ENCODE data around the gene EHD4. TPM values are rescaled to one million over a fixed set of nuclear protein-coding genes. Genes with fewer than 3 reads are reported as not detected.
A peak's percentile ranks its signal among the peaks of the same experiment; 100 is the strongest.

Gene EHD4
- total RNA-seq, 4 donors from 2014 or later = 13.2 to 31.5 (median 22.0) TPM

GRCh38 chr15:41890050-41890690 is 82.2 kb downstream of the EHD4 start:
- Histone ChIP-seq H3K36me3 (peaks cover 0 to 9% (median 0%) of the 10 kb centered on the region in 3 donors), H3K9me3 (no peaks in the 10 kb centered on the region), H3K27me3 (no peaks in the 10 kb centered on the region), H3K4me1 (peaks cover 0 to 18% (median 12%) of the 10 kb centered on the region in 4 donors), H3K4me3 (no peak overlapping the region), H3K27ac (no peak overlapping the region)
- WGBS, 2 donors = 87 to 92% methylated on average over 6 of the region's 6 CpGs
- no peak for DNase-seq (ENCODE audit: low spot score in 2 of 2)
- no peak for TF ChIP-seq EP300 (IDR thresholded peaks at IDR 0.05)

DNA sequence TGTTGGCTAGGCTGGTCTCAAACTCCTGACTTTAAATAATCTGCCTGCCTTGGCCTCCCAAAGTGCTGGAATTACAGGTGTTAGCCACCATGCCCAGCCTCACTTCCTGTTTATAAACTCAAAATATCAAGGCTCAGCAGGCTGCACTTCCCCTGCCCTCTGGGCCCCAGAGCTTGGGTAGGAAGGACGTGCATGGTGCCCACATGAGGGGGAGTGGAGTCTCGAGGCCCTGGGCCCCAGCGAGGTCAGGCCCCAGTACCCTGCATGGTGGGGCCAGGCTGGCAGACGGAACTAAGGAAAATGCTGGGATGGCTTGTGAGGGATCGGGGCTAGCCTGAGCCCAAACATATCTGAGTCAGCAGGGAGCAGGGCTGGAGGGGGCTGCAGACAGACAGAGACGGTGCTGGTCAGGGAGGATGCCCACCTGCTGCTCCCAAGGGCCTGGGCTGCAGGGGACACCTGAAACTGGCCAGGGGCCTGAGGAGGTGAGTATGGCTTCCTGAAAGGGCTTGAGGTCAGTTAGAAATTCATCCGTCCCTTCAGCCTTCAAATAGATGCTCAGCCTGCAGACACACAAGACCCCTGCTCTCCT is 83.6 kb downstream of the EHD4 start:
- 72 to 73% methylated on average over 7 of the region's 7 CpGs for WGBS, 2 donors
- H3K27me3 ChIP-seq = no peaks in the 10 kb centered on the region
- no peaks in the 10 kb centered on the region for H3K9me3 ChIP-seq
- H3K4me3 ChIP-seq = no peak overlapping the region
- H3K27ac ChIP-seq = peak overlapping the region in 1 of 4 donors; percentile 2
- H3K4me1 ChIP-seq = peaks cover 0 to 7% (median 2%) of the 10 kb centered on the region in 4 donors
- peaks cover 0 to 9% (median 0%) of the 10 kb centered on the region in 3 donors for H3K36me3 ChIP-seq
- DNase-seq (ENCODE audit: low spot score in 2 of 2) = no peak
- TF ChIP-seq EP300 (IDR thresholded peaks at IDR 0.05) = no peak
- TF ChIP-seq, protein P1, sequence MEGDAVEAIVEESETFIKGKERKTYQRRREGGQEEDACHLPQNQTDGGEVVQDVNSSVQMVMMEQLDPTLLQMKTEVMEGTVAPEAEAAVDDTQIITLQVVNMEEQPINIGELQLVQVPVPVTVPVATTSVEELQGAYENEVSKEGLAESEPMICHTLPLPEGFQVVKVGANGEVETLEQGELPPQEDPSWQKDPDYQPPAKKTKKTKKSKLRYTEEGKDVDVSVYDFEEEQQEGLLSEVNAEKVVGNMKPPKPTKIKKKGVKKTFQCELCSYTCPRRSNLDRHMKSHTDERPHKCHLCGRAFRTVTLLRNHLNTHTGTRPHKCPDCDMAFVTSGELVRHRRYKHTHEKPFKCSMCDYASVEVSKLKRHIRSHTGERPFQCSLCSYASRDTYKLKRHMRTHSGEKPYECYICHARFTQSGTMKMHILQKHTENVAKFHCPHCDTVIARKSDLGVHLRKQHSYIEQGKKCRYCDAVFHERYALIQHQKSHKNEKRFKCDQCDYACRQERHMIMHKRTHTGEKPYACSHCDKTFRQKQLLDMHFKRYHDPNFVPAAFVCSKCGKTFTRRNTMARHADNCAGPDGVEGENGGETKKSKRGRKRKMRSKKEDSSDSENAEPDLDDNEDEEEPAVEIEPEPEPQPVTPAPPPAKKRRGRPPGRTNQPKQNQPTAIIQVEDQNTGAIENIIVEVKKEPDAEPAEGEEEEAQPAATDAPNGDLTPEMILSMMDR (IDR thresholded peaks at IDR 0.05) = no peak
- TF ChIP-seq POLR2A (IDR thresholded peaks at IDR 0.05) = no peak

GRCh38 chr15:41887893-41888292 is 84.5 kb downstream of the EHD4 start:
- peaks cover 0 to 9% (median 0%) of the 10 kb centered on the region in 3 donors for H3K36me3 ChIP-seq
- TF ChIP-seq POLR2A (IDR thresholded peaks at IDR 0.05) (no peak), EP300 (IDR thresholded peaks at IDR 0.05) (no peak)
- TF ChIP-seq, protein P1 (IDR thresholded peaks at IDR 0.05) = no peak
- no peaks in the 10 kb centered on the region for H3K4me1 ChIP-seq
- H3K9me3 ChIP-seq = no peaks in the 10 kb centered on the region
- no peak overlapping the region for H3K4me3 ChIP-seq
- no peak for DNase-seq (ENCODE audit: low spot score in 2 of 2)
- WGBS, 2 donors = 85 to 89% methylated on average over 8 to 9 of the region's 9 CpGs
- no peak overlapping the region for H3K27ac ChIP-seq
- no peaks in the 10 kb centered on the region for H3K27me3 ChIP-seq

DNA sequence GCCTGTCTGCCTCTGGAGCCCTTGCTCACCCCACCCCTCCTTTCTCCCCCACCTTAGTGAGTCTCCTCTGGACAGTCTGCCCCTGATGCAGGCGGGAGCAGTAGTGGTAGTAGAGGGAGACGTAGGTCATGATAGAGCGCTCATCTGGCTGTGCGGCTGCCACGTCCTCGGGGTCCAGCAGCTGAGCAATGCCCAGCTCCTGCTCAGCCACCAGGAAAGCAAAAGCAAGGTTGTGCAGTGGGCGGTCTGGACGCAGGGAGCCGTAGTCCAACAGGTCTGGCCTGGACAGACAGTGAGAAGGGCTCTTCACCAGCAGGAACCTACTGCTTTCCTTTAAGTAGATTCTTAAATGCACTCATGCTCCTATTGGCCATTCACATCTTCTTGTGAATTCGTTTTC is 85.2 kb downstream of the EHD4 start:
- no peak overlapping the region for H3K27ac ChIP-seq
- WGBS, 2 donors = 91 to 93% methylated on average over 8 to 10 of the region's 10 CpGs
- TF ChIP-seq POLR2A (IDR thresholded peaks at IDR 0.05) (no peak), EP300 (IDR thresholded peaks at IDR 0.05) (no peak)
- TF ChIP-seq, protein P1 (IDR thresholded peaks at IDR 0.05) = no peak
- peaks cover 0 to 4% (median 2%) of the 10 kb centered on the region in 4 donors for H3K4me1 ChIP-seq
- DNase-seq (ENCODE audit: low spot score in 2 of 2) = no peak
- H3K36me3 ChIP-seq = peaks cover 0 to 9% (median 0%) of the 10 kb centered on the region in 3 donors
- no peak overlapping the region for H3K4me3 ChIP-seq
- H3K9me3 ChIP-seq = no peaks in the 10 kb centered on the region
- H3K27me3 ChIP-seq = peaks cover 0 to 5% of the 10 kb centered on the region in 2 donors

DNA sequence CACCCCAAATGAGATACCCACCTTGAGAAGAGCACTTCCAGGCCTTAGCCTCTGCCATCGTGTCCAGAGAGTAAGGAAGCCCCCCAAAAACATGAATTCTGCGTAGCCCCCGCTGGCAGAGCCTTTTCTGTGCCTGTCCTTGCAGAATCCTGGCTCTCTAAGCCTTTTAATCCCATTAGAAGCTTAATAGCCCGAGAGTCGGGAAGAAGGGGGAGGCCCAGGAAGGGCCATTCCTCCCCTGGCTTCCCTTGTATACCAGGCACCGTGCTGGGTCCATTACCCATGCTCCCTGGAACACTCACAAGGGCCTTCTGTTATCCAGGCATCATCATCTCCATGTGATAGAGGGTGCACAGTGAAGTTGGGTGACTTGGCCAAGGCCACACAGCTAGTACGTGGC is 85.6 kb downstream of the EHD4 start:
- no peak overlapping the region for H3K27ac ChIP-seq
- TF ChIP-seq, protein P1 (IDR thresholded peaks at IDR 0.05) = no peak
- TF ChIP-seq EP300 (IDR thresholded peaks at IDR 0.05) (no peak), POLR2A (IDR thresholded peaks at IDR 0.05) (no peak)
- DNase-seq (ENCODE audit: low spot score in 2 of 2) = no peak
- WGBS, 2 donors = 89 to 91% methylated on average over 7 of the region's 7 CpGs
- H3K4me3 ChIP-seq = no peak overlapping the region
- peaks cover 0 to 9% (median 0%) of the 10 kb centered on the region in 3 donors for H3K36me3 ChIP-seq
- H3K9me3 ChIP-seq = no peaks in the 10 kb centered on the region
- peaks cover 0 to 7% of the 10 kb centered on the region in 2 donors for H3K27me3 ChIP-seq
- peaks cover 0 to 8% (median 4%) of the 10 kb centered on the region in 4 donors for H3K4me1 ChIP-seq
